Activated T-helper 17 cell treated with anti-CD3 and anti-CD28 coated beads, Interleukin-2, amount 50 U/mL, for 72 hours (primary cell): ENCODE measurements around the gene CLTCL1. TPM values are rescaled to one million over a fixed set of nuclear protein-coding genes. Genes with fewer than 3 reads are reported as not detected.

Source experiments
- ATAC-seq: fragments of 150-1000 bp; cut with Tn5 transposase; replicated peaks from 2 replicates; pipeline ENCODE4 v1.10.0; 2021; ENCODE audit warnings: mild to moderate bottlenecking, moderate library complexity
- H3K27ac Mint-ChIP-seq: one replicate; pipeline ENCODE4 v1.8.0; 2022; ENCODE audit warnings: mixed read lengths
- H3K27me3 Mint-ChIP-seq: one replicate; pipeline ENCODE4 v1.8.0; 2022; ENCODE audit warnings: mixed read lengths
- H3K36me3 Mint-ChIP-seq: one replicate; pipeline ENCODE4 v1.8.0; 2022; ENCODE audit warnings: low read depth, mild to moderate bottlenecking, mixed read lengths
- H3K4me1 Mint-ChIP-seq: one replicate; pipeline ENCODE4 v1.8.0; 2022; ENCODE audit warnings: mixed read lengths
- H3K4me3 Mint-ChIP-seq: one replicate; pipeline ENCODE4 v1.8.0; 2022; ENCODE audit warnings: mild to moderate bottlenecking, mixed read lengths
- H3K9me3 Mint-ChIP-seq: one replicate; pipeline ENCODE4 v1.8.0; 2022; ENCODE audit warnings: mixed read lengths
- total RNA-seq, 2 donors: library from RNA; stranded (reverse); gene quantifications; one replicate each; pipeline ENCODE4 v1.2.3, GENCODE V29; 2022

CLTCL1 gene
- total RNA-seq, 2 donors from 2014 or later = 0.86 to 2.0 TPM

GRCh38 chr22:19131685-19132015 is 159.9 kb downstream of the CLTCL1 start:
- ATAC-seq = no peak
- H3K9me3 Mint-ChIP-seq = no peaks in the 10 kb centered on the region
- no peaks in the 10 kb centered on the region for H3K27me3 Mint-ChIP-seq
- H3K36me3 Mint-ChIP-seq = peaks cover 30% of the 10 kb centered on the region
- peaks cover 4% of the 10 kb centered on the region for H3K4me1 Mint-ChIP-seq
- no peak overlapping the region for H3K27ac Mint-ChIP-seq
- no peak overlapping the region for H3K4me3 Mint-ChIP-seq

DNA sequence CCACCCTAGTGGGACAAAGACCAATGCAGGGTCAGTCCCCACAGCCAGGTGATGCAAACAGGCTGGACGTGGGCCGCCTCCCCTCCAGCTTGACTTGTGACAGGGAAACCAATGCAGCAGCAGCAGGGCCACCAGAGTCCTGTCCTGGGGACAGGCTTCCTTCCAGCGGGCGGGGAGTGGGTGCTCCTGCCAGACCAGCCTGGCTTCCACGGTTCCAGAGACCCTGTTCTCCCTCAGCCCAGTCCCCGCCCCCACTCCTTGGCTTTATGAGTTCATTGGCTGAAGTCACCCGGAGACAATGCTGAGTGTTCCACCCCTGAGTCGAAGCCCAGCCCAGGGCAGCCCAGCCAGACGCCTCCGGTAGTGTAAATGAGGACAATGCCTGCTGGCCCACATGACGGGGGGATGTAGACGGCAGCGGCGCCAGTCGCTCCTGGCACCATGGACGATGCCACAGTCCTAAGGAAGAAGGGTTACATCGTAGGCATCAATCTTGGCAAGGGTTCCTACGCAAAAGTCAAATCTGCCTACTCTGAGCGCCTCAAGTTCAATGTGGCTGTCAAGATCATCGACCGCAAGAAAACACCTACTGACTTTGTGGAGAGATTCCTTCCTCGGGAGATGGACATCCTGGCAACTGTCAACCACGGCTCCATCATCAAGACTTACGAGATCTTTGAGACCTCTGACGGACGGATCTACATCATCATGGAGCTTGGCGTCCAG is 160.4 kb downstream of the CLTCL1 start, which contains the start of gene TSSK2:
Gene TSSK2 (plus strand): TSS at position 350 of the 726 bp plus-strand sequence. CDS start 92 bp downstream, at position 442.
- no peaks in the 10 kb centered on the region for H3K27me3 Mint-ChIP-seq
- ATAC-seq = no peak
- H3K36me3 Mint-ChIP-seq = peaks cover 24% of the 10 kb centered on the region
- H3K4me3 Mint-ChIP-seq = no peak within 1 kb of the TSS
- H3K4me1 Mint-ChIP-seq = peaks cover 4% of the 10 kb centered on the region
- H3K9me3 Mint-ChIP-seq = no peaks in the 10 kb centered on the region
- no peak within 1 kb of the TSS for H3K27ac Mint-ChIP-seq

DNA sequence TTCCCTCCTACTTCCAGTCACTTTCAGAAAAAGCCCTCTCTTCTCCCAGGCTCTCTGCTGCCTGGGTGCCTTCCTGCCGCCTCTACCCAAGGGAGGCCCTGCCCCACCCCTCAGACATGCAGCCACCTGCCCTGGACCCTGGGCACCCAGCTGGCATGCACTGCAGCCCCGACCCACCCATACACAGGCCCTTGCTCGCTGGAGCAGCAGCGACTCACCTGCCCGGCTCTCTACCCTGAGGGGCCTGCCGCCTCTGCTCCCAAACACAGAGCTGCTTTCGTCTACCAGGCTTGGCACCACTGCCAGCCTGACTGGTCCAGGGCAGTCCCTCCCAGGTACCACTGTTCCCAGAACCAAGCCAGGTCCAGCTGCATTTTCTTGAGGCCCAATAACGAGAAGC is 161.6 kb downstream of the CLTCL1 start:
- Mint-ChIP-seq H3K27me3 (no peaks in the 10 kb centered on the region), H3K27ac (no peak overlapping the region), H3K36me3 (peaks cover 14% of the 10 kb centered on the region), H3K4me1 (peaks cover 4% of the 10 kb centered on the region), H3K4me3 (no peak overlapping the region), H3K9me3 (no peaks in the 10 kb centered on the region)
- no peak for ATAC-seq

Other genes starting within 250 kb of the CLTCL1 start
- 10 to 100 TPM; 22.6 to 27.3 TPM for gene DGCR2, start 169.3 kb downstream of the CLTCL1 start, total RNA-seq
- gene TSSK2, start 160.4 kb downstream of the CLTCL1 start, total RNA-seq = not detected
- 10 to 100 TPM; 13.8 to 20.8 TPM for gene ESS2, start 147.1 kb downstream of the CLTCL1 start, total RNA-seq
- gene GSC2, start 141.4 kb downstream of the CLTCL1 start, total RNA-seq = not detected
- gene SLC25A1, start 113.0 kb downstream of the CLTCL1 start, total RNA-seq = 10 to 100 TPM; 33.4 to 47.9 TPM
- 10 to 100 TPM; 21.4 to 45.6 TPM for gene HIRA, start 140.0 kb upstream of the CLTCL1 start, total RNA-seq
- gene MRPL40, start 140.8 kb upstream of the CLTCL1 start, total RNA-seq = 10 to 100 TPM; 11.8 to 25.7 TPM
- gene C22orf39, start 156.0 kb upstream of the CLTCL1 start, total RNA-seq = 10 to 100 TPM; 18.6 to 21.7 TPM
- 10 to 100 TPM; 56.0 to 93.5 TPM for gene UFD1, start 187.5 kb upstream of the CLTCL1 start, total RNA-seq
- 10 to 100 TPM; 64.2 to 99.9 TPM for gene CDC45, start 188.2 kb upstream of the CLTCL1 start, total RNA-seq
- under 1 TPM in 1 of 2 donors, not detected in 1; 0.13 TPM for gene CLDN5, start 232.7 kb upstream of the CLTCL1 start, total RNA-seq